ENCODE results near the gene KCNG1.
A peak's percentile ranks its signal among the peaks of the same experiment; 100 is the strongest.

KCNG1 gene

GRCh38 chr20:51034988-51035656 is 12.2 kb upstream of the KCNG1 start:
- DNase-seq (ENCODE audit: low spot score): no peak

DNA sequence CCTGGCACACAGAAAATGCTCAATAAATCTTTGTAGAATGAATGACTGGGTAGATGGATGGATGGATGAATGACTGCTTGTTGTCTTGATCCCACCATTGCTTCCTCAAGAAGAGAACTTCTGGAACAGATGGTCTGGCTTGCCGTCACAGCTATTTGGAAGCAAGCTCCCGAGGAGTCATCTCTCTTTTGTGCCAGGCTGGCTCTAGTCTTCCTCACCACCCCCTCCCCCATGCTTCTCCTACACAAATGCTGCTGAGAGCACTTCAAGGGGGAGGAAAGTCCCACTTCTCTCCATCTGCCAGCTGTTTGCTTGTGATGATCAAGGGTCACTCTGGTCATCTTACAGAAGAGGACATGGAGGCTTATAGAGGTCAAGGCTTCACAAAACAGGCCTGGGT is 11.6 kb upstream of the KCNG1 start:
- DNase-seq (ENCODE audit: low spot score): no peak

DNA sequence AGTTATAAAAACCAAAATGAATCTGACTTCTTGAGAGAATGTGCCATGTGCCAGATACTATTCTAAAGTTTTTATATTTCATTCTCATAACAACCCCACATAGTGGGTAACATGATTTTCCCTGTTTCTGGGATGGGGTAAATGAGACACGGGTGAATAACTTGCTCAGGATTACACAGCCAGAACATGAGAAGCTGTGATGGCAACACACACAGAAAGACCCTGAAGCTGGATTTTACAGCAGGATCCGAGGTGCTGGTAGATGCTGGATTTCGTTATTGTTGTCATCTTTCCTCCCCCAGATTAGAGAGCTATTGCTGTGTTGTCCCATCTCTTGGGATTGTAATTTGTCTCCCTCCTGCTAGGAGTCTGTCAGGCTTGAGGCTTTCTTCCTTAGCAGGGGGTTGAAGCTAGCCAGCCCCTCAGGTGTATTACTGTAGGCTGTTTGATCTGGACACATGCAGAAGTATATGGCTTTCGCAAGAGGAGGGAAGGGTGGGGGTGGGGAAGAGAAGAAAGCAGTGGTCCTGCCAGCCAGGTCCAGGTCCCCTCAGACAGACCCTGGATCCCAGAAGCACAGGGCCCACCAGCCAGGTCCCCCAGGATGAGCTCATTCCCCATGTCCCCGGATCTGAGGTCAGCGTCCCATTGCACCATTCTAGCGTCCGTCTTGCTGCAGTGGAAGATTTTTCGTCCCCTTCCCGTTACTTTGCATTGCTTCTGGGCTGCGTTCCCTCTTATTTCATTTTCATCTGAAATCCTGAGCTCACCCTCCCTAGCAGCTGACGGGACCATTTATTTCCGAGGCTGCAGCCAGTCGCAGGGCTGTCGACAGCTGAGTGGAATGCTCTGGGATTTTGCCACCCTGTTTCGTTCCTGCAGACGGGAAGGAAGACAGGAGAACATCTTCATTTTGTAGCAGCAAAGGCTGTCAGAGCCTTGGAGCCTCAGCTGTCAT is 7.3 kb upstream of the KCNG1 start:
- DNase-seq (ENCODE audit: low spot score): peak; percentile 49

DNA sequence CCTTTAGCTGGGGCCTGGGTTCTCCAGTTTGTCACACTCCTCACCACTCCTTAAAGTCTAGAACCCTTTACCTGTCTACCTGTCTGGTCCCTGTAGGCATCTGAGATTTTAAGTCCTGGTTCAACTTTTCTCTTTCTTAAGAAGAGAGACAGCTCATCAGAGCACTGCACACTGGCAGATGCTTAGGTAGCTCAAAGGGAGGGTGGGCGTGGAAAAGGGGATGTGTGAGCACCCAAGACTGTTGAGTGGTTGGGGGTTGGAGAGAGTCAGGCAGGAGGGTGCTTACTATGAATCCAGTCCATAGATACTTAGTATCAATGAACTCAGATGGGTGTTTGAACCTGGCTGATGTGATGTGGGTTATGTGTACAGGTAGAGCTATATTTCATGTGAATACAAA is 6.6 kb upstream of the KCNG1 start:
- DNase-seq (ENCODE audit: low spot score): no peak

GRCh38 chr20:51028616-51029212 is 5.8 kb upstream of the KCNG1 start:
- DNase-seq (ENCODE audit: low spot score): no peak

DNA sequence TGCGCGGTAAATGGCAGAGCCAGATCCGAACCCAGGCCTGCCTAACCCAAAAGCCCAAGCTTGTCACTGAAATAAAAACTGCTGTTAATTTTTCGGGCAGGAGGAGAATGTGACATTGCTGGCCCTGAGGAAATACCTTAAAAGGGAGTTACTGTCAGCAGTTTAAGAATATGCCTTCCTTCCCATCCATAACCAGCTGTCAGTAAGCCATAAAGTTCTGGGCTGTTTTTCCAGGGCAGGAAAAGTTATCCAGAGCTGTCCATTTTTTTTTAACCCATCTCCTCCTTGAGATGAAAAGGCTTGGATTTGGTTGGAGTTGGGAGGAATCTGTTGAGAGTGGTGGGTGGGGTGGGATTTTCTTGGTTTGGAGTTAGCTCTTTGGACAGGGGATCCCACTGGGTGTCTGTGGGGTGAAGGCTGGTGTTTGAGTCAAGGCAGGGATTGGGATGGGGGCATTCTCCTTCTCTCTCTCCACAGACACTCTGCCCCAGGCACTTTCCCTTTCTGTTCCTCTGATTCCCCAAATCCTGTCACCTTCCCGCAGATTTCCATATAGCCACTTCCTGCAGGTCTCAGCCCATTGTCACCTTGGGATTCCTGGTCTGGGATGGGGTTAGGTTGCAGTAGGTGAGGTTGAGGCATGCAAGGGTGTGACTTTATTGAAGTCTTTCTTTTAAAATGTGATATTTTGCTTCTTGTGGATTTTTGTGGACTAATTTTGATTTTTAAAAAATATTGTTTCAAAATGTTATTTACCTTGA is 4.3 kb upstream of the KCNG1 start:
- DNase-seq (ENCODE audit: low spot score): no peak

GRCh38 chr20:51026269-51026668 is 3.4 kb upstream of the KCNG1 start:
- DNase-seq (ENCODE audit: low spot score): no peak

GRCh38 chr20:51024761-51025160 is 1.9 kb upstream of the KCNG1 start:
- DNase-seq (ENCODE audit: low spot score): no peak

DNA sequence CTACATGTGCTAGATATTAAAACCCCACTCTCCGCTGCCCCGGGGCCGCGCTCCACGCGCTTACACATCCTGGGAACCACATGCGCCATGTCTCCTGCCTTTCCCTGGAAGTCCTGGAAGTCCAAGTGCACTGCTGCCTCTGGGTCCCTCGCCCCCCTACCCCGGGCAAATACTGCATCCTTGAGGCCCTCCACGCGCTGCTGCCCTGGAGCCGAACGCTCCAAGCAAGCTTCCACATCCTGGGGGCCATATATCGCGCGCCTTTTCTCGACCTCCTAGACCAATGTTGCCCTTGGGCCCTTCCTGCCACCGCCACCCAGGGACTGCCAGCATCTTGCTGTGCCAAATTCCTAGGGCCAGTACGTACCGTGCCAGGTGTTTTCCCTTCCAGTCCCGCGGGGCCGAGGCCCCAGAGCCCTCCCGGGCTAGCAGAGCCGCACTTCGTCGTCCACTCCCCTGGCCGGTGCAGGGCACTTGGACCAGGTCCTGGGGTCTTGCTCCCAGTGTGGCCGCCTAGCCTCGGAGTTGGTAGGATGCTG is 779 bp upstream of the KCNG1 start:
- no peak for DNase-seq (ENCODE audit: low spot score)

DNA sequence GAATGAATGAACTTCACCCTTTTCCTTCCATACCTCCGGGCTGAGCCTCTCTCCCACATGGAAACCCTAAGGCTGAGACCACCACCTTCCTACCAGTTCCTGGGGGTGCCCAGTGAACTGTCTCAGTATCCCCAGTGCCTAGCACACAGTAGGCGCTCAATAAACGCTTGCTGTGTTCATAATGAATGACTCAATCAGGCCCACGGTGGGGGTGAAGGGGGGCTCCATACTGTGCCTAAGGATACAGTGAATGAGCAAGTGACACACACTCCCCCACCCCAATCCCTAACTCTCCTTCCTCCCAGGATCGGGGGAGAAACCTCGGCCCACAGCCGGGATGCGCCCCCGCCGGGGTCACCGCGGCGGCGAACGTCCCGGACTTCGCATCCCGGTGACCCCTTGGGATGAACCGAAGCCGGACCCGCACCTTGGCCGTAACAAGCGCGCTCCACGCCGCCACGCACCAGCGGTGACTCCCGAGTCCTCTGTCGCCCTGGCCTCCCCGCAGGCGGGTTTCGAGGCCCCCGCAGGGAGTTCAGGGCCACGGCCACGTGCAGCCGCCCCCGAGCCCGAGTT is 592 bp downstream of the KCNG1 start:
- no peak for DNase-seq (ENCODE audit: low spot score)

GRCh38 chr20:51021067-51022025 is 1.6 kb downstream of the KCNG1 start:
- no peak for DNase-seq (ENCODE audit: low spot score)

GRCh38 chr20:51020657-51021056 is 2.2 kb downstream of the KCNG1 start:
- no peak for DNase-seq (ENCODE audit: low spot score)

- no peak for DNase-seq (ENCODE audit: low spot score)
Measured at GRCh38 chr20:51019656-51020592, 3.0 kb downstream of the KCNG1 start.

DNA sequence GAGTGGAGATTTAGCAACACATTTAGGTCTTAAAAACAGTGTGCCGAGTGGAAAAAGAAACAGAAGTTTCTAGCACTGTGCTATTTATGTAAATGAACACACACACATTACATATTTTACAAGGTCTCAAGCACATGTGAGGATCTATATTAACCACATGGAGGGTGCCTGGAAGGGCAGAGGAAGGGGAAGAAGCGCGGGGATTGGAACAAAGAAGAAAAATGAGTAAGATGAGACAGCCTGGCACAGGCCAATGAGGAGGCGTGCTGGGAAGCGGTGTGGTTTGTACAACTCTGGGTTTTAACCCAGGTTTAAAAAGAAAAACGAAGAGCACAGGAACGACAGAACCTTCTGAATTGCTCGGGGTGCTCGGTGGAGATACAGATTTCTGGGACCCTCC is 5.7 kb downstream of the KCNG1 start:
- DNase-seq (ENCODE audit: low spot score): no peak

DNA sequence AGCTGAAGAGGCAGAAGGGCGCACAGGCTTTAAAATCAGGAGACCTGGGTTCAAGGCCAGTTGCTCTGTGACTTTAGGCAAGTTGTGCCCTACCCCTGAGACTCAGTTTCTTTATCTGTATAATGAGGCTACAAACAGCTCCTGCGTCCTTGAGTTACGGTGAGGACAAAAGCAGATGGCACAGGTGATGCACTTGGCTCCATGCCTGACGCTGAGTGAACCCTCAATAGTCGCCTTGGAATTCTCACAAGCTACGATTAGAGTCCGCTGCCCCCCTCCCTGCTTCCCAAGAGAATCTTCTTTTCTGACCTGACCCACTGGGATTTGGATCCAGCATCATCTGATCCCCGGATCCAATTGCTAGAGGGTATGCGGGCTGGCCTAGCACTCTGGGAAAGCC is 6.4 kb downstream of the KCNG1 start:
- DNase-seq (ENCODE audit: low spot score): no peak

DNA sequence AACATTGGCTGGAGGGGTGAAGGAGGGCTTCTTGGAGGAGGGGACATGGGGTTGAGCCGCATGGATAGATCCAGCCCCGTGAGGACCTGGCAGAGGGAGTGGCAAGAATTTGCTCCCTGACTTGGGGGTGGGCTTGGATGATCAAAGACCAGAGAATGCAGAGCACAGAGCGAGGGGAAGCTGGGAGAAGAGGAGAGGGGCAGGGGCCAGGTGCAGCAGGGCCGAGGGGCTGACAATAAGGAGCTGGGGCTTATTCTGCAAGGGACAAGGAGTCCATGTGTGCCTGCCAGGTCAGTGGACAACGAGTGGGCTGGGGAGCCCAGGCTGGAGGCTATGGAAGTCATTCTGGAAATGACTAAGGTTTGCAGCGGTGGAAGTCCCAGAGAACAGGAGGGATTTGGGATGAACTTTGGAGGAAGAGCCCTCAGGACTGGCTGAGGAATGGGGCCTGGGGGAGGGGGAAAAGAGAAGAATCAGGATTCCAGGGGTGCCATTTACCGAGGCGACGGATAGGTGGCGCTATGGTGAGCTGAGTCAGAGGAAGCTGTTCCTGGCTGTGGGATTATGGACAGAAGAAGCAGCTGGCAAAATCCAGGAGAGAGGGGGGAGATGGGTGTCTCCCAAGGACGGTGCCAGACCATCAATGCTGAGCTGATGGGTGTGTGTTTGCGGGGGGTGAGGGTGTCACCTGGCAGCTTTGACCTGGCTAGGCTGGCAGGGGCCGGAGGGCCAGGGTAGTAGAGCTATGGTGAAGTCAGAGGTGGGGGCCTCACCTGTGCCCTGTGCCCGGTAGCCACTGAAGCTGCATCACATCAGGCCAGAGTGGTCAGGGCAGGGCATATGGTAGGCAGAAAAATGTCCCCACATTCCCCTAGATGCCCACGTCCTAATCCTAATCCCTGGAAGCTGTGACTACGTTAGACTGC is 7.8 kb downstream of the KCNG1 start:
- peak; percentile 89 for DNase-seq (ENCODE audit: low spot score)

DNA sequence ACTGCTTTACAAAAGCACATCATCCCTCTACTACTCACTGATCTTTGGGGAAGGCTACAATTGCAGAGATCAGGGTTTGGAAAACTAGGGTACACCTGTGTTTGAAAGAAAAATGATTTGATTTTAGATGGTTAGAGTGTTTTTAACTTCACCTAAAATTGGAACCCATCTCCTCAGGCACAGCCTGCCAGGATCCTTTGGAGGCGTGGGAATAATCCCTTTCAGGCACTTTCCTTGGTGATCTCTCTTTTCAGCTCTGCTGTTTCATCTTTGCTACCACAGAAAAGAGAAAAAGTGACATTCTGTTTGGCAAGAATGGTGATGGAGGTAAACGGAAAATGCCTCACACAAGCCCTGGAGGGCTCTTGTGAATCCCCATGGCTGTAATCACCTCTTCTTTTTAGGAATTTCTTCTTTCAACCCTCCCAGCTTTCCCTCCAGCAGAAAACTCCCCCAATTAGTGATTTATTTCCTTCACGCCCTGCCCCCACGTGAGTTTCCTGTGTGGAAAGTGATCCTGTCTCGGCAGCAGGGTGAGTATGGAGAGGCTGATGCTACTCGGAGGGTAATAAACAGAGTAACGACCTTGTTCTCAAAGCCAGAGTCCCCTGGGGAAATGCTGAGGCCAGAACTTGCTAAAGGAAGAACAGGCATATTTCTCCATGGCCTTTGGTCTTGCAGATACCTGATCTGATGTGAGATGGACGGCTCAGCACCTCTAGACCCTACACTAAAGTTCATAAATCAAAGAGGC is 9.2 kb downstream of the KCNG1 start:
- no peak for DNase-seq (ENCODE audit: low spot score)

All from AG08396 (cell line).